NCI-H2196 (cell line): Measurements from ENCODE around the gene CASKIN2.

ENCODE experiments used
- DNase-seq: peaks from one replicate; lab custom pipeline; 2025; ENCODE audit not compliant: unreplicated experiment; lab: John Stamatoyannopoulos, UW

The CASKIN2 gene

GRCh38 chr17:75505640-75506039, 9.7 kb downstream of the CASKIN2 start:
- DNase-seq, result no peak

DNA sequence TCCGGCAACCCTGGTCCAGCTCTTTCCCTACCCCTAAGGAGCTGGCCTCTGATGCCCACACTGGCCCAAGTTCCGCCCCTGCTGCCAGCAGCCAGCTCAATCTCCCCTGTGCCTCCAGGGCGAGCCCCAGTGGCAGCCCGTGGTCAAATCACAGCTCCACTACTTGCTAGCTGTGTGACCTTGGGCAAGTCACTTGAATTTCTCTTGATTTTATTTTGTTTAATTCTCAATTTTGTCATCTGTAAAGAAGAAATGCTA, 10.3 kb downstream of the CASKIN2 start:
- DNase-seq, result no peak

GRCh38 chr17:75504347-75505151, 10.8 kb downstream of the CASKIN2 start:
- DNase-seq, result peak; percentile 29

DNA sequence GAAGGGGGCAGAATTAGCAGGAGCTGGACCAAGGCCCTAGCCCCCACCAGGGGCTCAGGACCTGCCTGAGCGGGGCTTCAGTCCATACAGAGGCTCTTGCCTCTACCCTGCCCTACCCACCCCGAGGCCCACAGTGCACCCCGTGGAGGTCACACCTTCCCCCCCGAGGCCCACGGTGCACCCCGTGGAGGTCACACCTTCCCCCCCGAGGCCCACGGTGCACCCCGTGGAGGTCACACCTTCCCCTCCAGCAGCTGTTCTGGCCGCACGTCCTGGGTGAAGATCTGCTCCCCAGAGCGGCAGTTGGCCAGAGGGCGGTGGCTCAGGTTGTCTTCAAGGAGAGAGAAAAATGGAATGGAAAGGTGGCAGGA, 11.4 kb downstream of the CASKIN2 start:
- no peak for DNase-seq

- DNase-seq, result no peak
Measured at GRCh38 chr17:75503337-75503950, 11.9 kb downstream of the CASKIN2 start.

DNA sequence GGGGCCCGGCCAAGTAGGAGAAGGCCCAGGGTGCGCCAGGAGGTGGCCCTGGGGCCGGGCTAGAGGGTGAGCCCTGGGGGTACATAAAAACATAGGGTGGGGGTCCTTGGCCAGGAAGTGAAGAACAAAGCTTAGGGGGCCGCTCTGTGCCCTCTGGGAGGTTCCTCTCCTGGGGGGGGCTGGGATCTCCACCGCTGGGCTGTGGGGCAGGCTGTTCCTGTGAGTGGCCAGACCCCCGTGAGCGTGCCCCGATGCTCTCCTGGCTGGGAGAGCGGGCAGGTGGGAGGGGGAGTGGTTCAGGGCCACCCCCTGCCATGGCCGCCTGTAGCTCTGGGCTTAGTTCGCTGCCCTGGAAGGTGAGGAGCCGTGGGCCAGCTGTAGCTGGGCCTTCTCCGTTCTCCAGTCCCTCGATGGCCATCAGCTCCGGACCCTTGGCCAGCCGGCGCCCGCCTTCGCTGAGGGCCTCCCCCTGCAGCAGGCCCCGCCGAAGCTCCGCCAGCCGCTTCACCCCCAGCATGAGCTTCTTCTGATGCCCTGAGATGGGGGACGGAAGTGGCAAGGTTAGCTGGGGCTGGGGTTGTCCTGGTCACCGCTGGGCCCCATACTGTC, 12.5 kb downstream of the CASKIN2 start:
- no peak for DNase-seq

GRCh38 chr17:75502072-75502720, 13.1 kb downstream of the CASKIN2 start:
- no peak for DNase-seq

DNA sequence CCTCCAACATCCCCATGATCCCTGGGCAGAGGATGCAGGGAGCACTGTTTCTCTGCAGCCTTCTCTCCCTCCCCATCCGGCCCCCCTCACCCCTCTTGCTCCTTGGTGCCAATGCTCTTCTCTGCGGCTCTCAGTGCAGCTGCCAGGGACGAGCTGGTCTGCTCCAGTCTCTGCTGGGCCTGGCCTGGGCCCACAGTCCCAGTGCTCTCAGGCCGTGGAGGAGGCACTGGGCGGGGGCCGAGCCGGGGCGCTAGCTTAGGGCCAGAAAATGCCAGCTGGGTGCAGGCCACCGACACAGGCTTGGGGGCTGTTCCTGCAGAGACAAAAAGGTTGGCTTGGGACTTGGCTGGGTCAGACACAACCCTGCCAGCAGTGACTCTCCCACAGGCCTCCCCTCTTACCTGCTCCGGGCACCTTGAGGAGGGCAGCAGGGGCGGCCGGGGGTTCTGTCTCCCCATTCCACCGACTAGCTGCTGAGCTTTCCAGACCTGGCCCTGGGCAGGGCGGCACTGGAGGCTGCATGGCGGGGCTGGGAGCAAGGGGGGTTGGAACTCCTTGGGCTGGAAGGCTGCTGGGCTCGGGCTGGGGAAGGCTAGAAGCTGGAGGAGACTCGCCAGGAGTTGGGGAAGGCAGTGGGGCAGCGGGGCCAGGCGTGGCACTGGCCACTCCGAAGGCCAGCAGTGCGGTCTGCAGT, 13.8 kb downstream of the CASKIN2 start:
- no peak for DNase-seq

DNA sequence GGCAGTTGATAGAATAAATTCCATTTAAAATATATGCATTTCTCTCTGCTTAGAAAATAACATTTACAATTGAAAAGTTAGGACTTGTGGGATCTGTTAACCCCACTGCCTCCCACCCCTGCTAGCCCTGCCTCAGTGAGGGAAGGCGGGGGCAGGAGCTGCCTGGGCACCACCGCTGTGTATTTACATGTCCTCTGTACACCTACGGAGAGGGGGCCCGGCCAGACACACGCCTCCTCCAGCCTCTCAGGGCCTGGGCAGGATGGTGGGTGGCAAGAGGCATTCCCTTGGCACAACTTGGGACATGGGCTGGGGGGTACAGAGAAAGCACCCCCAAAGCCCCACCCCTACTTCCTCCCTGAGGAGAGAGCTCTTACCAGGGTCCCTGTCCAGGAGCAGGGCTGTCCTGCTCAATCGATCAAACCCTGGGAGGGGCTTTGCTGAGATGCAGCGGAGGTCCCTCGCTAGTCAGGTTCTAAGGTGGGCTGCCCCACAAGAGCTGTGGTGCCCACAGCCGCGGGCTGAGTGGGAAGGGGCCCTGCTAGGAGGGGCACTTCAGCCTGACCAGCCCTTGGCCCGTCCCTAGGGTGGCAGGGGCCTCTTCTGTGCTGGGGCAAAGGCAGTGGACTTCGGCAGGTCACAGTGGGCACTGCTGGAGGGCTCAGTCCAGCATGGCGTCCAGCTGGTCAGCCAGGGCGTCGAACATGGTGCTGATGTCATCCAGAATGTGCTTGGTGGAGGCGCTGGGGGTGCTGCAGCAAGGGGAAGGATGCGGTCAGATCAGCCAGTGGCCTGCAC, 14.7 kb downstream of the CASKIN2 start:
- no peak for DNase-seq

DNA sequence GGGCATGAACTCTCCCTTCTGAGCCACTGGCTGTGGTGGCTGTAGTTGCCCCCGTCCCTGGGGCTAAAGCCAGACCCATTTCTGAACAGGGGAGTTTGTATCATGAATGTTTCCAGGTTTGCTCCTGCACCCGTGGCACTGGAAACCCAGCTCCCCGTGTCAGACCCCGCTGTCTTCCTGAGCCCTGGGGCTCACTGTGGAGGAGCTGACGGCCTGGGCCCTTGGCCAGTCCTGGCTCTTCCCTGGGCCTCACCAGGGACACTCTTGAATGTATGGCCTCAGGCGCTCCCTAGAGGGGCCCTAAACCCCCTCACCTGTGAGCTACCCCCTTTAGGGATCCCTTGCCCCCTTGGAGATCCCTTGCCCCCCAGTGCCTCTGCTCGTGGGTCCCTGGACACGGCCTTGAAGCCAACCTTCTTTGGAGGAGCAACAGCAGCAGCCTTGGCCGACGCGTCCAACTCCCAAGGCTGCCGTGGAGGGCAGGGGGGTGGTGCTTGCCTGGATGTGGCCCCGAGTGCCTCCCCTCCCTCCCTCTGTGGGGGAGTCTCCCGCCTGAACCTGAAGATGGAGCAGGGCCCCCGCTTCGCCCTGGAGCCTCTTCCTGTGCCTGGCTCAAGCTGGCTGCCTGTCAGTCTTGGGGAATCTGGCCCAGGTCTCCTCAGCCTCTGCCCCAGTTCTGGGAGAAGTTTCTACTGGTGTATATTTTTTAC, 15.9 kb downstream of the CASKIN2 start:
- no peak for DNase-seq

GRCh38 chr17:75498726-75499213, 16.6 kb downstream of the CASKIN2 start:
- no peak for DNase-seq

DNA sequence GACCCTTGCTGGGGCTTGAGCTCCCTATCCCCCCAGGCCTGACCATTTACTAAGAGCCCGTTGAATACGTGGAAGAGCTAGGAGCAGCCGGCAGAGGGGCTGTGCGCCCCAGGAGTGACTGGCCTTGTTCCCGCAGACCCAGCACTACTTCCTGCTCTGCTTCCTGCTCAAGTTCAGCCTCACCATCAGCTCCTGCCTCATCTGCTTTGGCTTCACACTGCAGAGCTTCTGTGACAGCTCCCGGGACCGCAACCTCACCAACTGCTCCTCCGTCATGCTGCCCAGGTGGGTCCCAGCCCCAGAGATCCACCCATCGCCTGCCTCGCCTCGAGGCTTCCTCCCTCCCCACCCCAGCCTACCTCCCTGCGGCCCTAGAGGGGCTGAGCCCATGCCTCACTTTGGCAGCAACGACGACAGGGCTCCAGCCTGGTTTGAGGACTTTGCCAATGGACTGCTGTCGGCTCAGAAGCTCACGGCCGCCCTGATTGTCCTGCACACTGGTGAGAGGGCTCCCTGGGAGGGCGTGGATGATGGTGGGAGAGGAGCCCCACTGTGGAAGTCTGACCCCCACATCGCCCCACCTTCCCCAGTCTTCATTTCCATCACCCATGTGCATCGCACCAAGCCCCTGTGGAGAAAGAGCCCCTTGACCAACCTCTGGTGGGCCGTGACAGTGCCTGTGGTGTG, 17.2 kb downstream of the CASKIN2 start:
- DNase-seq, result no peak

DNA sequence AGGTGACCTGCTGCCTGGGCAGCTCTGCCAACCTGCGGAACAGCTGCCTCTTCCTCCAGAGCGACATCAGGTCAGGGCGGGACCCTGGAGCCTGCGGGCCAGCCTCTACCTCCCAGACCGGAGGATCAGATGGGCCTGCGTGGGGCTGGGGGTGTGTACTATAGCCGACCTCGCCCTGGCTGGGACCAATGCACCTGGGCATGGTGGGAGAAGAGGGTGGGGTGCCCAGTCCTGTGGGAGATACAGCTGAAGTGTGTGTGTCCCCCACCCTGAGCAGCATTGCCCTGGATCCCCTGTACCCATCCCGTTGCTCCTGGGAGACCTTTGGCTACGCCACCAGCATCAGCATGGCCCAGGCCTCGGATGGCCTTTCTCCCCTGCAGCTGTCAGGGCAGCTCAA, 19.3 kb downstream of the CASKIN2 start:
- DNase-seq, result no peak

DNA sequence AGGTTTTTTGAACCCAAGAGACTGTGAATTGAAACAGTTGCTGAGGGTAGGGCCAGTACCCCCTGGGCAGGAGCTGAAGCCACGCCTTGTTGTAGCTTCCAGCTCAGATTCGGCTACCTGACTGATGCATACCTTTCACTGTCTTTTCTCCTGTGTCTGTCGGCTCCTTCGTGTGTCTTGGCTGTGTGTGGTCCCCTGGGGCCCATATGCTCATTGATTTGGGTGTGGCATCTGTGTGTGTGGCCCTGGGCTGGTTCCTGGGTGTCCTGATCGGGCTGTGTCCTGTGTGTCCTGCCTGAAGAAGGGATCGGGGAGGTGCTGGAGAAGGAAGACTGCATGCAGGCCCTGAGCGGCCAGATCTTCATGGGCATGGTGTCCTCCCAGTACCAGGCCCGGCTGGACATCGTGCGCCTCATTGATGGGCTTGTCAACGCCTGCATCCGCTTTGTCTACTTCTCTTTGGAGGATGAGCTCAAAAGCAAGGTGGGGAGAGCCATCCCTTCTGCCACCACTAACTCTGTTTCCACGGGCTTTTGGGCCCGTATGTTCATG, 20.9 kb downstream of the CASKIN2 start:
- no peak for DNase-seq

GRCh38 chr17:75493476-75494129, 21.7 kb downstream of the CASKIN2 start:
- no peak for DNase-seq

GRCh38 chr17:75492555-75493168, 22.7 kb downstream of the CASKIN2 start:
- no peak for DNase-seq

GRCh38 chr17:75491680-75492079, 23.7 kb downstream of the CASKIN2 start:
- no peak for DNase-seq
